OCI-LY3 (cell line): Measurements from ENCODE around the gene CERS3.

Source experiments
- H2AFZ ChIP-seq: fragments of 200-600, 300-600 bp; shearing (Covaris generic); 2 replicates; pipeline ENCODE4 v1.6.0; 2014; ENCODE audit warnings: antibody characterized with exemption, low read depth, low read length
- H3K27ac ChIP-seq: fragments of 200-600, 300-600 bp; sonication (generic); 2 replicates; pipeline ENCODE4 v1.5.1; 2014; ENCODE audit warnings: mild to moderate bottlenecking, low read length, moderate library complexity, mixed read lengths
- H3K27me3 ChIP-seq: fragments of 200-600, 300-600 bp; sonication (generic); 2 replicates; pipeline ENCODE4 v1.6.1; 2014; ENCODE audit warnings: low read depth, low read length, mixed read lengths
- H3K36me3 ChIP-seq: fragments of 200-600, 300-600 bp; sonication (generic); replicated peaks from 2 replicates; pipeline ENCODE3; 2014; ENCODE audit warnings: low read depth, low read length, mixed read lengths
- H3K4me1 ChIP-seq: fragments of 300-600, 200-600 bp; sonication (generic); 2 replicates; pipeline ENCODE4 v1.6.1; 2014; ENCODE audit warnings: low read length, mixed read lengths
- H3K4me2 ChIP-seq: fragments of 200-600, 300-600 bp; sonication (generic); 2 replicates; pipeline ENCODE4 v1.6.1; 2014; ENCODE audit warnings: low read length, mixed read lengths
- H3K4me3 ChIP-seq: fragments of 300-600, 200-600 bp; sonication (generic); 2 replicates; pipeline ENCODE4 v1.5.1; 2014; ENCODE audit warnings: antibody characterized with exemption, mild to moderate bottlenecking, low read length, moderate library complexity
- H3K79me2 ChIP-seq: fragments of 300-600, 200-600 bp; shearing (Covaris generic); 2 replicates; pipeline ENCODE4 v1.6.1; 2014; ENCODE audit warnings: mild to moderate bottlenecking, low read length, mixed read lengths
- H3K9ac ChIP-seq: fragments of 300-600, 200-600 bp; shearing (Covaris generic); 2 replicates; pipeline ENCODE4 v1.6.0; 2014; ENCODE audit warnings: mild to moderate bottlenecking, low read length, moderate library complexity
- H3K9me3 ChIP-seq: fragments of 200-600, 300-600 bp; shearing (Covaris generic); 2 replicates; pipeline ENCODE4 v1.6.1; 2014; ENCODE audit warnings: low read length, mixed read lengths; ENCODE audit not compliant: insufficient read depth
- H4K20me1 ChIP-seq: fragments of 200-600, 300-600 bp; sonication (generic); 2 replicates; pipeline ENCODE4 v1.6.1; 2016; ENCODE audit warnings: low read length, mixed read lengths; ENCODE audit not compliant: insufficient read depth
- EZH2phosphoT487 ChIP-seq: fragments of 200-600 bp; shearing (Covaris generic); IDR thresholded peaks from 2 replicates; pipeline ENCODE4 v1.6.1; 2018; ENCODE audit warnings: antibody characterized with exemption, mixed run types, low read depth
- TF ChIP-seq, protein P1 (sequence below): fragments of 200-600, 300-600 bp; sonication (generic); IDR thresholded peaks from 2 replicates; pipeline ENCODE4 v1.5.1; 2014; ENCODE audit warnings: antibody characterized with exemption, low read length, low read depth

CERS3 gene

DNA sequence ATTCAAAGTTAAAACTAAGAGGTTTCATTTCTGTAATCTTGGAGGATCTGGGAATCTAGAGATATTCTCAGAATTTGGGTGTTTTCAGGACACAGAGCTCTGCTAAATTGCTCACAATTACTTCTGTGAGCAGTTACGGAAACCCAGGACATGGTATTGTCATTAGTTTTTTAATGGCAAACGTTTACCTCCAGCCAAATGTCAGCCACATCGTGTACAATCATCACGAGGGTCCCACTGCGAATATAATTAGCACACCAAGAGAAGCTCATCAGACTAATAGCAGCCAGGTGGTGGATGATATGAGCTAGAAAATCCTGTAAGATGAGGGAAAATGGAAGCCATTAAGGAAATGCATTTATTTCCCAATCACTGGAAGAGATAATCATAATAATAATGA, 56.0 kb downstream of the CERS3 start:
- no peak overlapping the region for H3K9ac ChIP-seq
- no peak overlapping the region for H3K27ac ChIP-seq
- no peaks in the 10 kb centered on the region for H3K9me3 ChIP-seq
- no peak overlapping the region for H3K4me3 ChIP-seq
- TF ChIP-seq EZH2phosphoT487: no peak
- TF ChIP-seq, protein P1, sequence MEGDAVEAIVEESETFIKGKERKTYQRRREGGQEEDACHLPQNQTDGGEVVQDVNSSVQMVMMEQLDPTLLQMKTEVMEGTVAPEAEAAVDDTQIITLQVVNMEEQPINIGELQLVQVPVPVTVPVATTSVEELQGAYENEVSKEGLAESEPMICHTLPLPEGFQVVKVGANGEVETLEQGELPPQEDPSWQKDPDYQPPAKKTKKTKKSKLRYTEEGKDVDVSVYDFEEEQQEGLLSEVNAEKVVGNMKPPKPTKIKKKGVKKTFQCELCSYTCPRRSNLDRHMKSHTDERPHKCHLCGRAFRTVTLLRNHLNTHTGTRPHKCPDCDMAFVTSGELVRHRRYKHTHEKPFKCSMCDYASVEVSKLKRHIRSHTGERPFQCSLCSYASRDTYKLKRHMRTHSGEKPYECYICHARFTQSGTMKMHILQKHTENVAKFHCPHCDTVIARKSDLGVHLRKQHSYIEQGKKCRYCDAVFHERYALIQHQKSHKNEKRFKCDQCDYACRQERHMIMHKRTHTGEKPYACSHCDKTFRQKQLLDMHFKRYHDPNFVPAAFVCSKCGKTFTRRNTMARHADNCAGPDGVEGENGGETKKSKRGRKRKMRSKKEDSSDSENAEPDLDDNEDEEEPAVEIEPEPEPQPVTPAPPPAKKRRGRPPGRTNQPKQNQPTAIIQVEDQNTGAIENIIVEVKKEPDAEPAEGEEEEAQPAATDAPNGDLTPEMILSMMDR: no peak
- H4K20me1 ChIP-seq: no peaks in the 10 kb centered on the region
- H3K36me3 ChIP-seq: no peaks in the 10 kb centered on the region
- H3K79me2 ChIP-seq: no peaks in the 10 kb centered on the region
- peaks cover 12% of the 10 kb centered on the region for H3K27me3 ChIP-seq
- no peak overlapping the region for H2AFZ ChIP-seq
- no peaks in the 10 kb centered on the region for H3K4me1 ChIP-seq
- H3K4me2 ChIP-seq: no peak overlapping the region

DNA sequence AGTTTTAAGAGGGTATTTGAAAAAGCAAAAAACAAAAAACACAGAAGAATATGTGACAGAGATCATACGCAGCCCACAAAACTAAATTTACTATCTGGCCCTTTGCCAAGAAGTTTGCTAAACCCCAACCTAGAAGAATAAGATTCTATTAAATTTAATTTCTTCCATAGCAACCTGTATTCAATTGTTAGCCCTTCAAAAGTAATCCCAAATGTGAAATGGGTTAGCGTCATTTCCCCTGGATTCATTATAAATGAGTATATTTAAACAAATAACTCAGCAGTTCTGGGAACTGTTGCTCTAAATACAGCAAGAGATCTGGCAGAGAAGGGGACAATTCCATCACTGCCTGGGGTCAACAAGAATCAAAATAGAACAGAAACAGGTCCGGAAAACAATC, 56.8 kb downstream of the CERS3 start:
- Histone ChIP-seq H2AFZ (no peak overlapping the region), H3K4me3 (no peak overlapping the region), H3K4me2 (no peak overlapping the region), H3K79me2 (no peaks in the 10 kb centered on the region), H4K20me1 (no peaks in the 10 kb centered on the region), H3K27me3 (peaks cover 12% of the 10 kb centered on the region), H3K9ac (no peak overlapping the region), H3K4me1 (no peaks in the 10 kb centered on the region), H3K36me3 (no peaks in the 10 kb centered on the region), H3K27ac (no peak overlapping the region), H3K9me3 (no peaks in the 10 kb centered on the region)
- no peak for TF ChIP-seq EZH2phosphoT487
- TF ChIP-seq, protein P1: no peak

DNA sequence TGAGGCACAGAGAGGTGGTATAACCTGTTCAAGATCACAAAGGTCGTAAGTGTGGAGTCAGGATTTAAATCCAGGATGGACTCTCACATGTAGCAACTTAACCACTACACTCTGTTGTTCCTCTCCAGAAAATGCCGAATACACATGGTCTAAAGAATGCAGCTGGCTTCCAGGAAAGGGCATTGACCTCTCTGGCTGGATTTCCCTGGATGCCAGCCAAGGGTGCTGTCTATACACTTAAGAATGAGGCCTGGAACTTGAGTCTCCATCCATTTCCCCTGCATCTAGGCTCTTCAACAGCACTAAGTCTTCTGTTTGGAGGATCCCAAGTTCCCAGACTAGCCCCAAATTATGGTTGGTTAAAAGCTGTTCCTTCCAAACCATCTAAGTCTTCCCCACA, 60.5 kb downstream of the CERS3 start:
- no peak overlapping the region for H3K4me2 ChIP-seq
- no peak overlapping the region for H3K9ac ChIP-seq
- peaks cover 10% of the 10 kb centered on the region for H3K27me3 ChIP-seq
- peaks cover 12% of the 10 kb centered on the region for H3K4me1 ChIP-seq
- H3K9me3 ChIP-seq: no peaks in the 10 kb centered on the region
- no peak overlapping the region for H3K4me3 ChIP-seq
- no peak overlapping the region for H3K27ac ChIP-seq
- no peaks in the 10 kb centered on the region for H3K79me2 ChIP-seq
- H4K20me1 ChIP-seq: no peaks in the 10 kb centered on the region
- no peak for TF ChIP-seq EZH2phosphoT487
- TF ChIP-seq, protein P1: no peak
- no peak overlapping the region for H2AFZ ChIP-seq
- H3K36me3 ChIP-seq: no peaks in the 10 kb centered on the region

DNA sequence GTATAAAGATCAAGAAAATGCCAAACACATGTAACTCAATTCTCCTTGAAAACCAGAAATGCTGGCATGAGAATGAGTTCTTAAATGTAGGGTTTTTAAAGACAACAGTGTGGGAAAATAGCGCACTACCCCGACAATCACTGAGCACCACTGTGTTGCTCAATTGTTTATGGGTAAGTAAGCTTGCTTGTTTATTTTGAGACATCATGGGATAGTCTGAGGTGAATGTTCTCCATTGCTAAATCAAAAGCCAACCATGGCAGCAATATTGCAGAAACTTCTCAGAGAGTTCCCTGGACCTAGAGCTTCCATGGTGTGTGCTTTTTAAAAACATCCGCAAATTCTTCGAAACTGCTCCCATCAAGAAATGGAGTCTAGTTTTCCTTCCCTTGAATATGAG, 62.7 kb downstream of the CERS3 start:
- Histone ChIP-seq H3K4me1 (peaks cover 24% of the 10 kb centered on the region), H3K9me3 (no peaks in the 10 kb centered on the region), H3K27ac (no peak overlapping the region), H3K9ac (no peak overlapping the region), H2AFZ (no peak overlapping the region), H3K79me2 (no peaks in the 10 kb centered on the region), H3K4me3 (no peak overlapping the region), H3K4me2 (no peak overlapping the region), H3K27me3 (peaks cover 7% of the 10 kb centered on the region), H4K20me1 (no peaks in the 10 kb centered on the region), H3K36me3 (no peaks in the 10 kb centered on the region)
- no peak for TF ChIP-seq EZH2phosphoT487
- TF ChIP-seq, protein P1: no peak
